HG03108 (cell line): ENCODE data around the gene ZNF846.
A peak's percentile ranks its signal among the peaks of the same experiment; 100 is the strongest.
"Not testable (repeated sequence)": the region's sequence is repeated elsewhere in the genome, so short reads cannot be mapped to it uniquely, and the experiment has no call there.

ENCODE experiments used
- ATAC-seq: cut with Tn5 transposase; IDR thresholded peaks from one replicate; pipeline ENCODE4 v1.9.1; 2021; ENCODE audit warnings: moderate library complexity; ENCODE audit not compliant: unreplicated experiment

The ZNF846 gene

DNA sequence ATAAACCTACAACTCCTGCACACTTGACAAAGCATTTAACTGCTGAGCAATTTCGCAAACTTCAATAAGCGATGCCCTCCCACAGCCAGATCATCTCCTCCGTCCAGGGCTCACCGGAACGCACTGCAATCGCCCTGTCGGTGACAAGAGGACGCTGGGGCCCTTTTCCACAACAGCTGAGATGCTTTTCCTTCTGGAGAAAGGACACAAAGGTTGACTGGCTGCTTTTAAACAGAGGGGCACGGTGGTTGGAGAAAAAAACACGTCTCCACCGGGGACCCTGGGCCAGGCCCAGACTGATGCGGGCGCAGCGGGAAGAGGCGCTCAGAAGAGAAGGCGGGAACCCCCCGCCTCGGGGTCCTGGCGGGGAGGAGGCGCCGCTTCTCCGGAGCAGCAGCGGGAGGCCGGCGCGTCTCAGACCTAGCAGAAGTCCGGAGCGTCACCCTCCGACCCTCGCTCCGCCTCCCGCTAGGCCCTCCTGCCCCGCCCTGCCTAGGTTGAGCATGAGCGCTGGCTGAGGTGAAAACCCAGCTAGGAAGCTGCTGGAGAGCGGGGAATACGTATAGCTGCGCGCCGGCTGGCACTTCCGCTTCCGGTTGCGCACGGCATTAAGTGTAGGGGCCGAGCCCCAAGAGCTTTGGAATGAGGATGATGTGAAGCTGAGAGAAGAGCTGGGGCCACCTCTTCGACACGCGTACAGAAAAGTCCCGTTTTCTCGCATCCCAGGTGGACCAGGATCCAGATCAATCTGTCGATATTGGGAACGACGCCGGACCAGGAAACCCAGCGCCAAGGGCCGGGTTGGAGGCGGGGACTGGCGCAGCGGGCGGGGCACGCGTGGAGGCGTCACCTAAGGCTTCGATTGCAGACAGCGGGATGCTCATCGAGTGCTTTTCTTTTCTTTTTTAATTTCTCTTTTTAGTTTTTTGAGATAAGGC is at the start of gene ZNF846:
Gene ZNF846 (minus strand): TSS at position 564 of the 938 bp plus-strand sequence. CDS start 3,788 bp downstream, outside the sequence.
- ATAC-seq = peak; percentile 98

- ATAC-seq = no peak
These were observed 49.7 kb upstream of the ZNF846 start for GRCh38 chr19:9818175-9818733.

- no peak for ATAC-seq
These were observed 42.6 kb upstream of the ZNF846 start for GRCh38 chr19:9811139-9811538.

- ATAC-seq = no peak
These were observed 40.6 kb upstream of the ZNF846 start for GRCh38 chr19:9808855-9809824.

DNA sequence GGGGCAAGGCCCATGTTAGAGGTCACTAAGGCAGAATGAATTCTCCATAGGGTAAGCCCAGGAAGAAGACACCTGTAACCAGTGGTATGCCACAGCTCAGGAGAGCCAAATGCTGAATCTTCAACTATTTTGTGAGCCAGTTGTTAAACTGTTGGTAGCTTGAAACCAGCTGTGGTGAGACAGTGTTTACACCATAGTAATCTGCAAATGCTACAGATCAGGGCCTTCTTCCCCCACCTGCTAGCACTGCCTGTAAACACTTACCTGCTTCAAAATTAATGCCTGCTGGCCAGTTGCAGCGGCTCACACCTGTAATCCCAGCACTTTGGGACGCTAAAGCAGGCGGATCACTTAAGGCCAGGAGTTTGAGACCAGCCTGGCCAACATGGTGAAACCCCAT is 38.3 kb upstream of the ZNF846 start:
- no peak for ATAC-seq

- no peak for ATAC-seq
These were observed 33.4 kb upstream of the ZNF846 start for GRCh38 chr19:9801976-9802375.

DNA sequence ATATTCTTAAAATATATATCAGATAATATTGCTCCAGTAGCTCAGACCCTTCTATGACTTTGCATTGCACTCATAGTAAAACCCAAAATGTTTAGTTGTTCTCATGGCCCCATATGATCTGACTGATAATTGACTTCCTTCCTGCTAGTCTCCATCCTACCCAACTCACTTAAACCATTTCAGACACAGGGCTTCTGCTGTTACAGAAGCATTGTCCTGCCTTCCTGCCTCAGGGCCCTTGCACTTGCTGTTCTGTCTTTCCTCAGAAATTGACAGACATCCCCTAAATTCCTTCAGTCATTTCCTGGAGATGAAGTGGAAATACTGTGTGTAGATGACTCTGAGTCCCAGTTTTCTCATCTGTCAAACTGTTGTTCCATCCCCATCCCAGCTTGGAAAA is 30.6 kb upstream of the ZNF846 start:
- ATAC-seq = no peak

DNA sequence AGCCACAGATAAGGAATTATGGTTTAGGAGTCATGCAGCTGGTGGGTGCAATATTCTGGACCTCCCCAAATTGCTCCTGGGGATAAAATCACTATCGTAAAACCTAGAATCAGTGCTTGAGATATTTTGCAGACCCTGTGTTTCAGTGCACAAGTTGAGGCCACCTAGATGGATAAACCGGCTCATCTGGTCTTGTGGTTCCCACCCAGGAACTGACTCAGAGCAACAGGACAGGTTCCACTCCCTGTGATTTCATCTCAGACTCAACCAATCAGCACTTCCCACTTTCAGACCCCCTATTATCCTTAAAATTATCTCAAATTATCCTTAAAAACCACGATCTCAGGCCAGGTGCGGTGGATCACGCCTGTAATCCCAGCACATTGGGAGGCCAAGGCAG is 29.3 kb upstream of the ZNF846 start:
- no peak for ATAC-seq

GRCh38 chr19:9796113-9796773 is 27.7 kb upstream of the ZNF846 start:
- peak; percentile 46 for ATAC-seq

GRCh38 chr19:9793071-9793591 is 24.6 kb upstream of the ZNF846 start:
- ATAC-seq = no peak

DNA sequence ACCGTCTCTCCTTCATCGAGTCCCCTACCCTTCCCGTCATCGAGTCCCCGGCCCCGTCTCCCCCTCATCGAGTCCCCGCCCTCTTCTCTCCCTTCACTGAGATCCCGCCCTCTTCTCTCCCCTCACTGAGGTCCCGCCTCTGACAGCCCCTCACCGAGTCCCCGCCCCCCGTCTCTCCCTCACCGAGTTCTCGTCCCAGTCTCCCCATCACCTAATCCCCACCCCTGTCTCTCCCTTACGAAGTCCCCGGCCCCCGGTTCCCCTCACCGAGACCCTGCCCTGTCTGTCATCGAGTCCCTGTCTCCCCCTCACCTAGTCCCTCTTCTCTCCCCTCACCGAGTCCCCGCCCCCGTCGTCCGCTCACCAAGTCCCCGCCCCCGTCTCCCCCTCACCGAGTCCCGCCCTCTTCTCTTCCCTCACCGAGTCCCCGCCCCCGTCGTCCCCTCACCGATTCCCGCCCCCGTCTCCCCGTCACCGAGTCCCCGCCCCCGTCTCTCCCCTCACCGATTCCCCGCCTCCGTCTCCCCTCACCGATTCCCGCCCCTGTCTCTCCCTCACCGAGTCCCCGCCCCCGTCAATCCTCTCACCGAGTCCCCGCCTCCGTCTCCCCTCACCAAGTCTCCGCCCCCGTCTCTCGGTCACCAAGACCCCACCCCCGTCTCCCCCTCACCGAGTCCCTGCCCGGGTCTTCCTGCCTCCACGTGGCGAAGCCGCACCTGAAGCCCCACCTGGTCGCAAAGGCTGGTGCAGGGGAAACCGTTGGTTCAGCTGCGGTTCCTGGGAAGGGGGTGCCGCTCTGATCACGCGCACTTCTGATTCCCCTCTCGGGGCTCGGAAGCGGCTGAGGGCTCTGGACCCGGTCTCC is 23.9 kb upstream of the ZNF846 start:
- peak; percentile 39 for ATAC-seq

- peak; percentile 31 for ATAC-seq
These were observed 23.1 kb upstream of the ZNF846 start for GRCh38 chr19:9791552-9792205.

GRCh38 chr19:9791073-9791367 is 22.5 kb upstream of the ZNF846 start:
- ATAC-seq = not testable (repeated sequence)

DNA sequence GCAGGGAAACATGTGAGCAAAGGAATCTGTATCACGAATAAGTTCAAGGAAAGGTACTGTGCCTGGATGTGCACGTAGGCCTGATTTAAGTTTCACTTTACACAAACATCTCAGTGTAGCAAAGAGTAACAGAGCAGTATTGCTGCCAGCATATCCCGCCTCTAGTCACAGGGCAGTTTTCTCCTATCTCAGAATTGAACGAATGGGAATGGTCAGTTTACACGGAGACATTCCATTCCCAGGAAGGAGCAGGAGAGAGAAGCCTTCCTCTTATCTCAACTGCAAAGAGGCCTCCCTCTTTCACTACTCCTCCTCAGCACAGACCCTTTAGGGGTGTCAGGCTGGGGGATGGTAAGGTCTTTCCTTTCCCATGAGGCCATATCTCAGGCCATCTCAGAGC is 21.0 kb upstream of the ZNF846 start:
- ATAC-seq = not testable (repeated sequence)

GRCh38 chr19:9789066-9789465 is 20.5 kb upstream of the ZNF846 start:
- no peak for ATAC-seq

DNA sequence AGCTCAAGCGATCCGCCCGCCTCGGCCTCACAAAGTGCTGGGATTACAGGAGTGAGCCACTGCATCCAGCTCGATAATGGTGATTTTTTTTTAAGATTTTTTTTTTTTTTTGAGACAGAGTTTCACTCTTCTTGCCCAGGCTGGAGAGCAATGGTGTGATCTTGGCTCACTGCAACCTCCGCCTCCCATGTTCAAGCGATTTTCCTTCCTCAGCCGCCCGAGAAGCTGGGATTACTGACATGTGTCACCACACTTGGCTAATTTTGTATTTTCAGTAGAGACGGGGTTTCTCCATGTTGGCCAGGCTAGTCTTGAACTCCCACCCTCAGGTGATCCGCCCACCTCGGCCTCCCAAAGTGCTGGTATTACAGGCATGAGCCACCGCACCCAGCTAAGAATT is 20.1 kb upstream of the ZNF846 start:
- ATAC-seq = not testable (repeated sequence)

GRCh38 chr19:9786819-9787218 is 18.3 kb upstream of the ZNF846 start:
- ATAC-seq = no peak

DNA sequence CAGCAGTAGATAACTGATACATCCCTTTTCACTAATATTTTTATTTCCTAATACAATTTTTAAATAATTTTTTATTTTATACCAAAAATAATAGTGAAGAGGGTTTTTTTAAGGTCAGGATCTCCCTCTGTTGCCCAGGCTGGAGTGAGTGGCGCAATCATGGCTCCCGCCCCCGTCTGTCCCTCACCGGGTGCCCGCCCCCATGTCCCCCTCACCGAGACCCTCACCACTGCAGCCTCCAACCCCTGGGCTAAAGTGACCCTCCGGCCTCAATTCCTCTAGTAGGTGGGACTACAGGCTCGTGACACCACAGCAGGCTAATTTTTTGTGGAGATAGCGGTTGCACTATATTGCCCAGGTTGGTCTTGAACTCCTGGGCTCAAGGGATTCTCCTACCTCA is 17.8 kb upstream of the ZNF846 start:
- ATAC-seq = no peak
